PC-9 (cell line): Measurements from ENCODE around the gene DRGX.

Experiments used
- EZH2 ChIP-seq: fragments of 200-600 bp; sonication (generic); IDR thresholded peaks from 2 replicates; pipeline ENCODE4 v1.8.0; 2017; ENCODE audit warnings: antibody characterized with exemption, low read depth
- TF ChIP-seq, protein P1 (sequence below): fragments of 200-600 bp; sonication (generic); conservative IDR thresholded peaks from 2 replicates; pipeline ENCODE4 v1.6.1; 2017; ENCODE audit warnings: mixed run types, antibody characterized with exemption, mild to moderate bottlenecking, moderate library complexity

DNA sequence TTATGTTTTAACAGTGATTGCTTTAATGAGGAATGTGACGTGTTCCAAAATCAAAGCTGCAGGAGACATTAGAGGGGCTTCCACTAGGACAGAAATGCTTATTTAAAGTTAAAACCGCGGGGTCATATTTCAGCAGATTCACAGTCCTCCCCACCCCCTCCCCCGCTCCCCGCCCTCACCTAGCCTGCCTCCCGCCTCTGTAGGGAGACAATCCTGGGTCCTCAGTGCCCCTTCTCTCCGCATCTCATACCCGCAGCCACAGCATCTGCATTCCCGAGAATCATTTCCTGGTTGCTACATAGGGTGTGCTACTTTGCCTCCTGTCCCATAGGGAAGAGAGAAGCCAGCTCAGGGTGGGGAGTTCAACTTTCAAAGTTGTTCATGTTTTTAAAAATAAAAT is 3.1 kb upstream of the DRGX start:
- TF ChIP-seq, protein P1, sequence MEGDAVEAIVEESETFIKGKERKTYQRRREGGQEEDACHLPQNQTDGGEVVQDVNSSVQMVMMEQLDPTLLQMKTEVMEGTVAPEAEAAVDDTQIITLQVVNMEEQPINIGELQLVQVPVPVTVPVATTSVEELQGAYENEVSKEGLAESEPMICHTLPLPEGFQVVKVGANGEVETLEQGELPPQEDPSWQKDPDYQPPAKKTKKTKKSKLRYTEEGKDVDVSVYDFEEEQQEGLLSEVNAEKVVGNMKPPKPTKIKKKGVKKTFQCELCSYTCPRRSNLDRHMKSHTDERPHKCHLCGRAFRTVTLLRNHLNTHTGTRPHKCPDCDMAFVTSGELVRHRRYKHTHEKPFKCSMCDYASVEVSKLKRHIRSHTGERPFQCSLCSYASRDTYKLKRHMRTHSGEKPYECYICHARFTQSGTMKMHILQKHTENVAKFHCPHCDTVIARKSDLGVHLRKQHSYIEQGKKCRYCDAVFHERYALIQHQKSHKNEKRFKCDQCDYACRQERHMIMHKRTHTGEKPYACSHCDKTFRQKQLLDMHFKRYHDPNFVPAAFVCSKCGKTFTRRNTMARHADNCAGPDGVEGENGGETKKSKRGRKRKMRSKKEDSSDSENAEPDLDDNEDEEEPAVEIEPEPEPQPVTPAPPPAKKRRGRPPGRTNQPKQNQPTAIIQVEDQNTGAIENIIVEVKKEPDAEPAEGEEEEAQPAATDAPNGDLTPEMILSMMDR: no peak
- no peak for TF ChIP-seq EZH2
